ENCODE results near the gene TSSC4.

Gene TSSC4

GRCh38 chr11:2400069-2400761 lies at the start of gene TSSC4:
Gene TSSC4 (plus strand): TSS chr11:2400750. CDS start chr11:2402634, 1,884 bp downstream.
- peaks cover 36% of the 10 kb centered on the region for H3K79me2 ChIP-seq (ENCODE audit: control insufficient read depth, low read length)
- H3K27me3 ChIP-seq (ENCODE audit: control insufficient read depth, low read length): no peaks in the 10 kb centered on the region
- H3K4me3 ChIP-seq (ENCODE audit: low read length): peak within 1 kb of the TSS; percentile 90
- H3K4me2 ChIP-seq (ENCODE audit: low read length): peak within 1 kb of the TSS; percentile 80
- no peaks in the 10 kb centered on the region for H3K9me3 ChIP-seq (ENCODE audit: control insufficient read depth, insufficient read depth, low read length)
- peak within 1 kb of the TSS; percentile 82 for H3K27ac ChIP-seq (ENCODE audit: low read depth, low read length)
- peaks cover 25% of the 10 kb centered on the region for H3F3A ChIP-seq (ENCODE audit: control insufficient read depth, insufficient read depth)
- no peaks in the 10 kb centered on the region for H4K20me1 ChIP-seq (ENCODE audit: control insufficient read depth, insufficient read depth, low read depth, low read length)
- H3K4me1 ChIP-seq (ENCODE audit: control insufficient read depth, low read length): peaks cover 54% of the 10 kb centered on the region
- H3K9me2 ChIP-seq (replicated peaks; ENCODE audit: control insufficient read depth, low read length): no peaks in the 10 kb centered on the region
- no peak for TF ChIP-seq EZH2phosphoT487 (IDR thresholded peaks at IDR 0.05; ENCODE audit: borderline replicate concordance, low read length)
- TF ChIP-seq, protein P1, sequence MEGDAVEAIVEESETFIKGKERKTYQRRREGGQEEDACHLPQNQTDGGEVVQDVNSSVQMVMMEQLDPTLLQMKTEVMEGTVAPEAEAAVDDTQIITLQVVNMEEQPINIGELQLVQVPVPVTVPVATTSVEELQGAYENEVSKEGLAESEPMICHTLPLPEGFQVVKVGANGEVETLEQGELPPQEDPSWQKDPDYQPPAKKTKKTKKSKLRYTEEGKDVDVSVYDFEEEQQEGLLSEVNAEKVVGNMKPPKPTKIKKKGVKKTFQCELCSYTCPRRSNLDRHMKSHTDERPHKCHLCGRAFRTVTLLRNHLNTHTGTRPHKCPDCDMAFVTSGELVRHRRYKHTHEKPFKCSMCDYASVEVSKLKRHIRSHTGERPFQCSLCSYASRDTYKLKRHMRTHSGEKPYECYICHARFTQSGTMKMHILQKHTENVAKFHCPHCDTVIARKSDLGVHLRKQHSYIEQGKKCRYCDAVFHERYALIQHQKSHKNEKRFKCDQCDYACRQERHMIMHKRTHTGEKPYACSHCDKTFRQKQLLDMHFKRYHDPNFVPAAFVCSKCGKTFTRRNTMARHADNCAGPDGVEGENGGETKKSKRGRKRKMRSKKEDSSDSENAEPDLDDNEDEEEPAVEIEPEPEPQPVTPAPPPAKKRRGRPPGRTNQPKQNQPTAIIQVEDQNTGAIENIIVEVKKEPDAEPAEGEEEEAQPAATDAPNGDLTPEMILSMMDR (IDR thresholded peaks at IDR 0.05; ENCODE audit: low read depth, low read length, poor library complexity, severe bottlenecking): peak; percentile 95
- peaks cover 71% of the 10 kb centered on the region for H3K36me3 ChIP-seq (ENCODE audit: control insufficient read depth, low read length)

DNA sequence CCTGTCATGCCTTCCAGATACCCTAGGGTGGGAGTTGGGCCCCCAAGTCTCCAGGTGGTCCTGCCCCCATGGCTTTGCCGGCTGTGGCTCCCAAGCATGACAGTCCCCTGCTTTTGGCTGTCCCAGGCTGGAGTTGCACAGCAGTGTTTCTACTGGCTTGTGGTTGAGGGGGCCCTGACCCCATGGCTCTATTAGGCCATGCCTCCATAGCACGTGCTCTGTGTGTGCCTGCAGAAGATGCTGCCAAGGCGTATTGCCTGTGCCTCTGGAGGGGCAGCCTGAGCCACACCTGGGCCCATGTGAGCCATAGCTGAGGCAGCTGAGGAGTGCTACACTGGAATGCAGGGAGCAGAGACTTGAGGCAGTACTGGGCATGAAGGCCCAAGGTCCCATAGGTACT lies 48.8 kb upstream of the TSSC4 start:
- H3K27ac ChIP-seq (ENCODE audit: low read depth, low read length): no peak overlapping the region
- no peak overlapping the region for H3K4me3 ChIP-seq (ENCODE audit: low read length)

GRCh38 chr11:2352420-2352819 lies 48.1 kb upstream of the TSSC4 start:
- no peaks in the 10 kb centered on the region for H3K79me2 ChIP-seq (ENCODE audit: control insufficient read depth, low read length)
- peaks cover 8% of the 10 kb centered on the region for H3K27me3 ChIP-seq (ENCODE audit: control insufficient read depth, low read length)
- H3K27ac ChIP-seq (ENCODE audit: low read depth, low read length): no peak overlapping the region
- TF ChIP-seq EZH2phosphoT487 (IDR thresholded peaks at IDR 0.05; ENCODE audit: borderline replicate concordance, low read length): no peak
- TF ChIP-seq, protein P1 (IDR thresholded peaks at IDR 0.05; ENCODE audit: low read depth, low read length, poor library complexity, severe bottlenecking): no peak
- no peak overlapping the region for H3K4me2 ChIP-seq (ENCODE audit: low read length)
- H3K36me3 ChIP-seq (ENCODE audit: control insufficient read depth, low read length): no peaks in the 10 kb centered on the region
- no peak overlapping the region for H3K4me3 ChIP-seq (ENCODE audit: low read length)
- H3K4me1 ChIP-seq (ENCODE audit: control insufficient read depth, low read length): no peaks in the 10 kb centered on the region
- no peaks in the 10 kb centered on the region for H3F3A ChIP-seq (ENCODE audit: control insufficient read depth, insufficient read depth)
- no peaks in the 10 kb centered on the region for H4K20me1 ChIP-seq (ENCODE audit: control insufficient read depth, insufficient read depth, low read depth, low read length)
- no peaks in the 10 kb centered on the region for H3K9me2 ChIP-seq (replicated peaks; ENCODE audit: control insufficient read depth, low read length)
- no peaks in the 10 kb centered on the region; the same call in 1 of the 2 replicates for H3K9me3 ChIP-seq (ENCODE audit: control insufficient read depth, insufficient read depth, low read length)

More for the DNA sequence above, 48.8 kb upstream of the TSSC4 start:
- Histone ChIP-seq H3K36me3 (ENCODE audit: control insufficient read depth, low read length) (no peaks in the 10 kb centered on the region), H3K27me3 (ENCODE audit: control insufficient read depth, low read length) (peaks cover 8% of the 10 kb centered on the region), H3K4me2 (ENCODE audit: low read length) (no peak overlapping the region), H3F3A (ENCODE audit: control insufficient read depth, insufficient read depth) (no peaks in the 10 kb centered on the region), H3K9me3 (ENCODE audit: control insufficient read depth, insufficient read depth, low read length) (no peaks in the 10 kb centered on the region; the same call in 1 of the 2 replicates), H3K9me2 (replicated peaks; ENCODE audit: control insufficient read depth, low read length) (no peaks in the 10 kb centered on the region), H3K79me2 (ENCODE audit: control insufficient read depth, low read length) (no peaks in the 10 kb centered on the region), H3K4me1 (ENCODE audit: control insufficient read depth, low read length) (no peaks in the 10 kb centered on the region), H4K20me1 (ENCODE audit: control insufficient read depth, insufficient read depth, low read depth, low read length) (no peaks in the 10 kb centered on the region)
- TF ChIP-seq EZH2phosphoT487 (IDR thresholded peaks at IDR 0.05; ENCODE audit: borderline replicate concordance, low read length): no peak
- TF ChIP-seq, protein P1 (IDR thresholded peaks at IDR 0.05; ENCODE audit: low read depth, low read length, poor library complexity, severe bottlenecking): no peak

Measured in DOHH2 (cell line).